GM12892 (cell line): ENCODE results near the gene PLEKHG3.

Experiments used
- POLR2A ChIP-seq: IDR thresholded peaks from 2 replicates; pipeline ENCODE4 v1.6.1; 2011; ENCODE audit warnings: low read depth, low read length, control low read depth
- POLR2AphosphoS5 ChIP-seq: IDR thresholded peaks from 2 replicates; pipeline ENCODE4 v1.6.1; 2011; ENCODE audit warnings: low read depth, low read length, control low read depth

DNA sequence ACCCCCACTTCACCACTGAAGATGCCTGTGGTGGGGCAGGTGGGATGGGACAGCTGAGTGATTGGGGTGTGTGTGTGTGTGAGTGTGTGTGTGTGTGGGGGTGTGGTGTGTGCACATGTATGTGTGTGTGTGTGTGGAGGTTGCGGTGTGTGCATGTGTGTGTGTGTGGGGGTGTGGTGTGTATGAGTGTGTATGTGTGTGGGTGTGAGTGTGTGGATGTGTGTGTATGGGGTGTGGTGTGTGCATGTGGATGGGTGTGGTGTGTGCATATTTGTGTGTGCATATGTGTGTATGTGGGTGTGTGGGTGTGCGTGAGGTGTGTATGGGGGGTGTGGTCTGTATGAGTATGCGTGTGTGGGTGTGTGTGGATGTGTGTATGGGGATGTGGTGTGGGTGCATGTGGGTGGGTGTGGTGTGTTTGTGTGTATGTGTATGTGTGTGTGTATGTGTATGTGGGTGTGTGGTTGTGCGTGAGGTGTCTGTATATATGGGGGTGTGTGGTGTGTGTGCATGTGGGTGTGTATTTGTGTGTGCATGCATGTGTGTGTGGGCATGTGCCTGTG lies 61.6 kb downstream of the PLEKHG3 start:
- no peak for TF ChIP-seq POLR2AphosphoS5
- no peak for TF ChIP-seq POLR2A
